ENCODE measurements around the gene ZNF581.

ZNF581 gene

GRCh38 chr19:55643003-55643886, at the start of gene ZNF581:
ZNF581 (plus strand) TSS chr19:55643649; CDS start chr19:55644572, 923 bp downstream.
- no peak for TF ChIP-seq CTCF (conservative IDR thresholded peaks at IDR 0.05; ENCODE audit: low read depth)
- POLR2A ChIA-PET (ENCODE audit: low non-redundant PET), result interaction anchor here (0.6 kb wide), 1 partner anchor 11 kb away, joined by 3 read pairs; the partner anchor contains the start of gene U2AF2
- DNase-seq (ENCODE audit: low spot score), result peak; percentile 83
- CTCF ChIA-PET, result interaction anchor here (0.6 kb wide), 1 partner anchor 44 kb away, joined by 4 read pairs; no protein-coding TSS in a partner anchor
- peak within 1 kb of the TSS; percentile 96 for H3K27ac ChIP-seq

- POLR2A ChIA-PET (ENCODE audit: low non-redundant PET), result interaction anchor here (0.5 kb wide), 1 partner anchor 40 kb away, joined by 3 read pairs; no protein-coding TSS in a partner anchor
- no peak for TF ChIP-seq CTCF (conservative IDR thresholded peaks at IDR 0.05; ENCODE audit: low read depth)
- H3K27ac ChIP-seq, result no peak overlapping the region
- CTCF ChIA-PET, result no interaction called here
- no peak for DNase-seq (ENCODE audit: low spot score)
Measured at GRCh38 chr19:55594996-55595545, 48.4 kb upstream of the ZNF581 start.

- no peak for DNase-seq (ENCODE audit: low spot score)
- ChIA-PET CTCF (no interaction called here), POLR2A (ENCODE audit: low non-redundant PET) (no interaction called here)
- H3K27ac ChIP-seq, result no peak overlapping the region
- TF ChIP-seq CTCF (conservative IDR thresholded peaks at IDR 0.05; ENCODE audit: low read depth), result no peak
Measured at GRCh38 chr19:55596304-55596703, 47.1 kb upstream of the ZNF581 start.

GRCh38 chr19:55597501-55597921, 45.9 kb upstream of the ZNF581 start:
- POLR2A ChIA-PET (ENCODE audit: low non-redundant PET), result no interaction called here
- peak overlapping the region; percentile 21; the same call in 1 of the 2 replicates for H3K27ac ChIP-seq
- no peak for TF ChIP-seq CTCF (conservative IDR thresholded peaks at IDR 0.05; ENCODE audit: low read depth)
- CTCF ChIA-PET, result no interaction called here
- no peak for DNase-seq (ENCODE audit: low spot score)

- DNase-seq (ENCODE audit: low spot score), result no peak
- CTCF ChIA-PET, result interaction anchor here (0.5 kb wide), 1 partner anchor 65 kb away, joined by 3 read pairs; no protein-coding TSS in a partner anchor
- peak overlapping the region; percentile 21; the same call in 1 of the 2 replicates for H3K27ac ChIP-seq
- POLR2A ChIA-PET (ENCODE audit: low non-redundant PET), result no interaction called here
- TF ChIP-seq CTCF (conservative IDR thresholded peaks at IDR 0.05; ENCODE audit: low read depth), result no peak
Measured at GRCh38 chr19:55598034-55598433, 45.4 kb upstream of the ZNF581 start.

- peak; percentile 89 for DNase-seq (ENCODE audit: low spot score)
- no peak for TF ChIP-seq CTCF (conservative IDR thresholded peaks at IDR 0.05; ENCODE audit: low read depth)
- CTCF ChIA-PET, result interaction anchor here (0.5 to 0.6 kb wide), 2 partner anchors 44 to 66 kb away, joined by 3 to 4 read pairs; no protein-coding TSS in a partner anchor
- H3K27ac ChIP-seq, result peak overlapping the region; percentile 98
- POLR2A ChIA-PET (ENCODE audit: low non-redundant PET), result interaction anchor here (0.6 to 0.9 kb wide), 3 partner anchors 18 to 193 kb away, joined by 4 to 6 read pairs (median 4); partner anchors contain the start of genes ZNF579 and ZNF628
Measured at GRCh38 chr19:55598719-55599467, 44.6 kb upstream of the ZNF581 start.
